ENCODE results near the gene MGAT3. TPM values are rescaled to one million over a fixed set of nuclear protein-coding genes. Genes with fewer than 3 reads are reported as not detected.

MGAT3 gene
- total and polyA plus RNA-seq, 9 of the 15 experiments (the other 6 are each of a cell fraction or from before 2014, with no cell fraction given): 0.10 to 11.5 (median 4.6) TPM

- TF ChIP-seq FOXP4 (CRISPR knock-in tag; IDR thresholded peaks at IDR 0.05; ENCODE audit: borderline replicate concordance) (0 out of 2 replicates have a peak, but pooled peaks have one; percentile 71), ZNF655 (CRISPR knock-in tag; IDR thresholded peaks at IDR 0.05) (no peak), ZFX (CRISPR knock-in tag; IDR thresholded peaks at IDR 0.05) (peak; percentile 70), KLF16 (IDR thresholded peaks at IDR 0.05) (0 out of 2 replicates have a peak, but pooled peaks have one; percentile 14), ZNF408 (CRISPR knock-in tag; IDR thresholded peaks at IDR 0.05; ENCODE audit: low read depth) (no peak), ZBTB17 (CRISPR knock-in tag; IDR thresholded peaks at IDR 0.05) (0 out of 2 replicates have a peak, but pooled peaks have one; percentile 44), MNT (conservative IDR thresholded peaks at IDR 0.05) (peak in 1 of 2 experiments; percentile 45; a peak in 1 of 4 replicates), ZNF79 (CRISPR knock-in tag; IDR thresholded peaks at IDR 0.05; ENCODE audit: low read depth) (no peak), DACH1 (IDR thresholded peaks at IDR 0.05; ENCODE audit: partially characterized antibody) (peak; percentile 18), JUNB (CRISPR knock-in tag; conservative IDR thresholded peaks at IDR 0.05) (no peak), HDAC3 (IDR thresholded peaks at IDR 0.05; ENCODE audit: borderline replicate concordance, partially characterized antibody) (peak; percentile 88), ELF1 (tag; IDR thresholded peaks at IDR 0.05) (peak; percentile 61), GABPB1 (CRISPR knock-in tag; IDR thresholded peaks at IDR 0.05) (peak; percentile 84), CBFB (CRISPR knock-in tag; IDR thresholded peaks at IDR 0.05) (0 out of 2 replicates have a peak, but pooled peaks have one; percentile 26), ZNF589 (CRISPR knock-in tag; IDR thresholded peaks at IDR 0.05; ENCODE audit: low read depth) (no peak), RBM17 (IDR thresholded peaks at IDR 0.05; ENCODE audit: borderline replicate concordance, low read depth, low read length) (no peak), LCOR (CRISPR knock-in tag; IDR thresholded peaks at IDR 0.05) (no peak), RAD21 (CRISPR knock-in tag; conservative IDR thresholded peaks at IDR 0.05 in 1 of 2, IDR thresholded peaks at IDR 0.05 in 1 of 2) (peak; percentile 92 to 96), SAP30 (IDR thresholded peaks at IDR 0.05; ENCODE audit: borderline replicate concordance, insufficient read depth, low read depth, low read length, poor library complexity, severe bottlenecking) (no peak), ELF4 (CRISPR knock-in tag; IDR thresholded peaks at IDR 0.05) (0 out of 2 replicates have a peak, but pooled peaks have one; percentile 25)
- TF ChIP-seq, protein P1, sequence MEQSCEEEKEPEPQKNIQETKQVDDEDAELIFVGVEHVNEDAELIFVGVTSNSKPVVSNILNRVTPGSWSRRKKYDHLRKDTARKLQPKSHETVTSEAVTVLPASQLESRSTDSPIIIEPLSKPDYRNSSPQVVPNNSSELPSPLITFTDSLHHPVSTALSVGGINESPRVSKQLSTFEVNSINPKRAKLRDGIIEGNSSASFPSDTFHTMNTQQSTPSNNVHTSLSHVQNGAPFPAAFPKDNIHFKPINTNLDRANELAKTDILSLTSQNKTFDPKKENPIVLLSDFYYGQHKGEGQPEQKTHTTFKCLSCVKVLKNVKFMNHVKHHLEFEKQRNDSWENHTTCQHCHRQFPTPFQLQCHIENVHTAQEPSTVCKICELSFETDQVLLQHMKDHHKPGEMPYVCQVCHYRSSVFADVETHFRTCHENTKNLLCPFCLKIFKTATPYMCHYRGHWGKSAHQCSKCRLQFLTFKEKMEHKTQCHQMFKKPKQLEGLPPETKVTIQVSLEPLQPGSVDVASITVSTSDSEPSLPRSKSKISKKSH (CRISPR knock-in tag; IDR thresholded peaks at IDR 0.05): no peak
Observed at GRCh38 chr22:39528681-39529486, 72.1 kb downstream of the MGAT3 start (continued).
